ENCODE measurements around the gene ABI3BP. TPM values are rescaled to one million over a fixed set of nuclear protein-coding genes. Genes with fewer than 3 reads are reported as not detected.

ABI3BP gene
- polyA plus RNA-seq, 1 donor from 2014 or later, result not detected

GRCh38 chr3:100753846-100754245, 239.4 kb downstream of the ABI3BP start:
- no peak overlapping the region for H3K4me3 Mint-ChIP-seq
- H3K9me3 Mint-ChIP-seq, result no peaks in the 10 kb centered on the region
- no peak overlapping the region for H3K27ac Mint-ChIP-seq

DNA sequence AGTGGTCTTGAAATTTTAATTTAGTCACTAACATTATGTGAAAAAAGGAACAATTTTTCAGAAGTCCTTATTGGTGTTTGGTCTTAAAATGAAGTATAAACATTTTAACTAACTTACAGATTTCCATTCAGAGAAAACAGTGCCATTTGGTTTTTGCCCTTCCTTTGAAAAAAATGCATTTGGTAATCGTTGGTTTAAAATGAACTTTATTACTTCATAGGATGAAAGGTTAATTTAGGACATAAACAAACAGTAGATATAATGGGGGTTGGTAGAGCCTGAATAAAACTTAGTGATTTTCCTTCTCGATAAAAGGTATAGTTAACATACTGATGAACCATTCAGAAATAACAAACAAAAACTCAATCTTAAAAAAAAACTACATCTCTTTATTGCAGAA, 244.3 kb downstream of the ABI3BP start:
- H3K36me3 Mint-ChIP-seq, result peaks cover 13% of the 10 kb centered on the region

More at GRCh38 chr3:100753846-100754245, 239.4 kb downstream of the ABI3BP start:
- Mint-ChIP-seq H3K27me3 (no peaks in the 10 kb centered on the region), H3K4me1 (peaks cover 0 to 2% (median 0%) of the 10 kb centered on the region in 3 donors), H3K36me3 (peaks cover 6% of the 10 kb centered on the region)

DNA sequence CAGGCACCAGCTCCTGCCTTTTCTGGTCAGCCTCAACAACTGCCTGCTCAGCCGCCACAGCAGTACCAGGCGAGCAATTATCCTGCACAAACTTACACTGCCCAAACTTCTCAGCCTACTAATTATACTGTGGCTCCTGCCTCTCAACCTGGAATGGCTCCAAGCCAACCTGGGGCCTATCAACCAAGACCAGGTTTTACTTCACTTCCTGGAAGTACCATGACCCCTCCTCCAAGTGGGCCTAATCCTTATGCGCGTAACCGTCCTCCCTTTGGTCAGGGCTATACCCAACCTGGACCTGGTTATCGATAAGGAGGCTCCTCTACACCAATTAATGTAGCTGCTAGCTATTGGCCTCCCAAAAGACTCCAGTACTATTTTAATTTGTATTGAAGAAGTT, 245.0 kb downstream of the ABI3BP start:
- peaks cover 14% of the 10 kb centered on the region for H3K36me3 Mint-ChIP-seq
- H3K27me3 Mint-ChIP-seq, result no peaks in the 10 kb centered on the region
- H3K9me3 Mint-ChIP-seq, result no peaks in the 10 kb centered on the region
- no peak overlapping the region for H3K4me3 Mint-ChIP-seq
- H3K4me1 Mint-ChIP-seq, result no peaks in the 10 kb centered on the region
- H3K27ac Mint-ChIP-seq, result no peak overlapping the region

More for the DNA sequence above, 244.3 kb downstream of the ABI3BP start:
- Mint-ChIP-seq H3K4me1 (no peaks in the 10 kb centered on the region), H3K4me3 (no peak overlapping the region), H3K27ac (no peak overlapping the region), H3K9me3 (no peaks in the 10 kb centered on the region), H3K27me3 (no peaks in the 10 kb centered on the region)

DNA sequence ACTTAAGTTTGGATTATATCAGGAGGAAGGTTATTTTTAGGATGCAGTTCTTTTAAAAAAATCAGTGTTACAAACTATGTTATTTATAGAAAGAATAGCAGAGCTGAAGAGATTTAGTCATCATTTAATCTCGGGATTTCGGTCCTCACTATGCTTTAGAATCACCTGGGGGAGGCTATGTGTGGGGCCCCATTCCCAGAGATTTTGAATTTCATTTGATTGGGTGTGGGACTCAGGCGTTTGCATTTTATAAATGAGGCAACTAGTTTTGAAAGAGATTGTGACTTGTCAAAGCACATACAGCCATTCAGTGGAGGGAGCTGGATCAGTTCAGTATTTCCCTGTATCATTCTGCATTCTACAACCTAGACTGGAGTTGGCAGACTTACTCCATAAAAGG, 247.1 kb downstream of the ABI3BP start:
- Mint-ChIP-seq H3K4me1 (no peaks in the 10 kb centered on the region), H3K4me3 (no peak overlapping the region), H3K27ac (no peak overlapping the region), H3K36me3 (peaks cover 11% of the 10 kb centered on the region), H3K9me3 (no peaks in the 10 kb centered on the region), H3K27me3 (no peaks in the 10 kb centered on the region)

DNA sequence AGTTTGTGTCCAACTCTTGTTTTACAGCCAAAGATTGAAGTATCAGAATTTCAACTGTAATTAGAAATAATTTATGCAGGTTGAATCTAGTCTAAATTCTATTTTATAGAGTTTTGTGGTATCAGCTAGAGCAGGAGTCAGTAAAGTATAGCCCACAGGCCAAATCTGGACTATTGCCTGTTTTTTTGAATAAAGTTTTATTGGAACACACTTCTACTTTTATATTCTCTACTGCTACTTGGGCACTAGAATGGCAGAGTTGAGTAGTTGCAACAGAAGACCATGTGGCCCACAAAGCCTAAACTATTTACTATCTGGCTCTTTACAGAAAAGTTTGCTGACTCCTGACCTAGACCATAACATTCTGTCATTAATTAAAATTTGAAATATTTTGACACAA, 247.6 kb downstream of the ABI3BP start:
- H3K27ac Mint-ChIP-seq, result no peak overlapping the region
- H3K4me1 Mint-ChIP-seq, result no peaks in the 10 kb centered on the region
- H3K4me3 Mint-ChIP-seq, result no peak overlapping the region
- no peaks in the 10 kb centered on the region for H3K27me3 Mint-ChIP-seq
- no peaks in the 10 kb centered on the region for H3K9me3 Mint-ChIP-seq
- H3K36me3 Mint-ChIP-seq, result peaks cover 11% of the 10 kb centered on the region

DNA sequence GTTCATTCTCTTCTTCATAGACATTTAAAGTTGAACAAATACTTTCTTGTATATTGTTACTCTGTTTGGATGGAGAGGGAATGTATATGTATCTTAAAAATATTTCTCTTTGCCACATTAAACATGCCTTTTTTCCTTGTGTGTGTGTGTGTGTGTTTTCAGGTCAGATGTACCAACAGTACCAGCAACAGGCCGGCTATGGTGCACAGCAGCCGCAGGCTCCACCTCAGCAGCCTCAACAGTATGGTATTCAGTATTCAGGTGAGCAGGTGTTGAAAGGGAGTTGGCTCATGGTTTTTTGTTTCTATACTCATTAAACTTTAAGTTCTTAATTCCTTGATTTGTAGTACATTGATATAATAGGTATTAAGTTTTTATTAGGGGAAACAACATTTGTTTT, 248.6 kb downstream of the ABI3BP start:
- Mint-ChIP-seq H3K4me1 (no peaks in the 10 kb centered on the region), H3K36me3 (peaks cover 11% of the 10 kb centered on the region), H3K27ac (no peak overlapping the region), H3K27me3 (no peaks in the 10 kb centered on the region), H3K9me3 (no peaks in the 10 kb centered on the region), H3K4me3 (no peak overlapping the region)

DNA sequence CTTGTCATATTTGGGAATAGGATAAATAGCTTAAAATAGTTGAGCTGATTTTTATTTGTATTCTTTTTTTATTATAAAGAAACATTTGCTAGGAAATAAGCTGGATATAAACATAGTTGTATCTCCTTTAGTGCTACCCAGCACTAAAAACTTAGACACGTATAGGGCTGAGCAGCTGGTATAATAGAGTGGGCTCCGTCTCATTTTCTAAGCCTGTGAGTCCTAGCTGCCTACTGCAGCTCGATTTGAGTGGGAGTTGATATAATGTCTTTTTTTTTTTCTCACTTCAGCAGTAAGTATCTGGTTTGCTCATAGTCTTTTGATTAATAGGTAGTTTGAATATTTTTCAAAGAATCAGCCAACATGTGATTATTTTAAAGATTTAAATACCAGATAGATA, 249.7 kb downstream of the ABI3BP start:
- H3K36me3 Mint-ChIP-seq, result peaks cover 7% of the 10 kb centered on the region
- H3K4me1 Mint-ChIP-seq, result no peaks in the 10 kb centered on the region
- no peak overlapping the region for H3K27ac Mint-ChIP-seq
- H3K4me3 Mint-ChIP-seq, result no peak overlapping the region
- H3K9me3 Mint-ChIP-seq, result no peaks in the 10 kb centered on the region
- no peaks in the 10 kb centered on the region for H3K27me3 Mint-ChIP-seq

- Mint-ChIP-seq H3K27me3 (no peaks in the 10 kb centered on the region), H3K36me3 (peaks cover 6% of the 10 kb centered on the region), H3K27ac (peak overlapping the region in 1 of 3 donors; percentile 8), H3K4me3 (no peak overlapping the region), H3K4me1 (peaks cover 0 to 2% (median 0%) of the 10 kb centered on the region in 3 donors), H3K9me3 (no peaks in the 10 kb centered on the region)
These were observed 253.0 kb downstream of the ABI3BP start for GRCh38 chr3:100740207-100740606.

GRCh38 chr3:100737334-100737733, 255.9 kb downstream of the ABI3BP start:
- Mint-ChIP-seq H3K27ac (no peak overlapping the region), H3K36me3 (peaks cover 1% of the 10 kb centered on the region), H3K9me3 (no peaks in the 10 kb centered on the region)

GRCh38 chr3:100732435-100732834, 260.8 kb downstream of the ABI3BP start:
- Mint-ChIP-seq H3K36me3 (no peaks in the 10 kb centered on the region), H3K9me3 (no peaks in the 10 kb centered on the region), H3K27ac (no peak overlapping the region), H3K27me3 (no peaks in the 10 kb centered on the region), H3K4me1 (peaks cover 3 to 5% (median 4%) of the 10 kb centered on the region in 3 donors), H3K4me3 (no peak overlapping the region)

More at GRCh38 chr3:100737334-100737733, 255.9 kb downstream of the ABI3BP start:
- H3K4me3 Mint-ChIP-seq, result no peak overlapping the region
- peaks cover 3 to 4% (median 3%) of the 10 kb centered on the region in 3 donors for H3K4me1 Mint-ChIP-seq
- H3K27me3 Mint-ChIP-seq, result no peaks in the 10 kb centered on the region

DNA sequence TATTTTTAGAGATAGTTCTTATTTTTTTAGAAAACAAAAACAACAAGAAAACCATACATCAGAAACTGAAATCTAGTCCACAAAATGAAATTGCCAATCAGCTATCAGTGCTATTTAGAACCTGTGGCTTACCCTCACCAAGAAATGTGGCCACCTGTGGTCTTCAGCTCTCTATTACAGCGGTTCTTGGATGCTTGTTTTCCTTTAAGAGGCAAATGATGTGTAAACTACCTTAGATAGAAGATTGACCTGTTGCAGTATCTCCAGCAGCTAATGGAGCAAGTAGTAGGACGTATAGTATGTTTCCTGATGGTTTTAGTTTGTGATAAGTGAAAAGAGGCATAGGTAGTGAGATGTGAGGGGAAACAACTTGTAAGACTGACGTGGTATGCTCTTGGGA, 262.7 kb downstream of the ABI3BP start:
- Mint-ChIP-seq H3K27me3 (no peaks in the 10 kb centered on the region), H3K27ac (no peak overlapping the region), H3K36me3 (no peaks in the 10 kb centered on the region), H3K4me1 (peaks cover 3 to 13% (median 4%) of the 10 kb centered on the region in 3 donors), H3K9me3 (no peaks in the 10 kb centered on the region), H3K4me3 (no peak overlapping the region)

DNA sequence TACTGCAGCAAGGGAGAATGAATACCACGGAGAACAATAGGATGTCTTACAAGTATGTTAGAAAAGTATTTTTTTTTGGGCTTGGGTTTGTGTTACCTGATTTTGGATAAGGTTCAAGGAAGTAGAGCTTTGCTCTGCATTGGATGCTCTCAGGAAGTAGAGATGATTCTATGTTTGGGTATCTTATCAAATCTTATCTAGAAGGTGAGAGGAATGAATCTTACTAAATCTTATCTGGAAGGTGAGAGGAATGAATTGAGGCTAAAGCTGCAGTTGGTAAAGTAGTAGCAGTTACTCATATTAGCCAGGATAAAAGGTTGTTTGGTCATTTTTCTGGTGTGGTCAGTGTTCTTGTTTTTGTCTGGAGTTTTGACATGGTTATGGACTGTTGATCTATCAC, 266.5 kb downstream of the ABI3BP start:
- Mint-ChIP-seq H3K4me3 (no peak overlapping the region), H3K27ac (no peak overlapping the region), H3K27me3 (no peaks in the 10 kb centered on the region), H3K36me3 (peaks cover 4% of the 10 kb centered on the region), H3K9me3 (no peaks in the 10 kb centered on the region), H3K4me1 (peaks cover 3 to 9% (median 5%) of the 10 kb centered on the region in 3 donors)

GRCh38 chr3:100725935-100726513, 267.2 kb downstream of the ABI3BP start:
- Mint-ChIP-seq H3K4me1 (peaks cover 3 to 9% (median 5%) of the 10 kb centered on the region in 3 donors), H3K36me3 (peaks cover 9% of the 10 kb centered on the region), H3K27ac (no peak overlapping the region), H3K4me3 (no peak overlapping the region), H3K9me3 (no peaks in the 10 kb centered on the region), H3K27me3 (no peaks in the 10 kb centered on the region)

GRCh38 chr3:100720426-100720825, 272.8 kb downstream of the ABI3BP start:
- no peak overlapping the region for H3K27ac Mint-ChIP-seq
- H3K36me3 Mint-ChIP-seq, result peaks cover 19% of the 10 kb centered on the region
- H3K9me3 Mint-ChIP-seq, result no peaks in the 10 kb centered on the region
- no peak overlapping the region for H3K4me3 Mint-ChIP-seq
- peaks cover 15 to 18% (median 17%) of the 10 kb centered on the region in 3 donors for H3K4me1 Mint-ChIP-seq
- no peaks in the 10 kb centered on the region for H3K27me3 Mint-ChIP-seq

GRCh38 chr3:100719136-100719535, 274.1 kb downstream of the ABI3BP start:
- Mint-ChIP-seq H3K27me3 (no peaks in the 10 kb centered on the region), H3K36me3 (peaks cover 23% of the 10 kb centered on the region), H3K4me3 (no peak overlapping the region), H3K4me1 (peaks cover 18 to 22% (median 21%) of the 10 kb centered on the region in 3 donors), H3K27ac (no peak overlapping the region), H3K9me3 (no peaks in the 10 kb centered on the region)

All from IgD-negative memory B cell (primary cell).